Activated naive CD4-positive, alpha-beta T cell treated with Interleukin-2 at 50 U/mL for 16 hours (primary cell): ENCODE data around the gene HRH3.
A peak's percentile ranks its signal among the peaks of the same experiment; 100 is the strongest.

Experiments used
- DNase-seq: peaks from one replicate; pipeline ENCODE4 v3.0.0-alpha.2; 2020

Gene HRH3

GRCh38 chr20:62197311-62197710 lies 22.8 kb downstream of the HRH3 start:
- no peak for DNase-seq

GRCh38 chr20:62196286-62196685 lies 23.8 kb downstream of the HRH3 start:
- DNase-seq, result no peak

GRCh38 chr20:62195736-62196135 lies 24.3 kb downstream of the HRH3 start:
- DNase-seq, result no peak

- DNase-seq, result no peak
These were observed 25.0 kb downstream of the HRH3 start for GRCh38 chr20:62195075-62195405.

- no peak for DNase-seq
These were observed 26.7 kb downstream of the HRH3 start for GRCh38 chr20:62193079-62194025.

- no peak for DNase-seq
These were observed 27.4 kb downstream of the HRH3 start for GRCh38 chr20:62192635-62193034.

GRCh38 chr20:62191781-62192559 lies 28.1 kb downstream of the HRH3 start:
- DNase-seq, result no peak

- DNase-seq, result no peak
These were observed 29.3 kb downstream of the HRH3 start for GRCh38 chr20:62190639-62191411.

- no peak for DNase-seq
These were observed 32.9 kb downstream of the HRH3 start for GRCh38 chr20:62186887-62187866.

- DNase-seq, result no peak
These were observed 34.0 kb downstream of the HRH3 start for GRCh38 chr20:62186096-62186426.

GRCh38 chr20:62183426-62184142 lies 36.5 kb downstream of the HRH3 start:
- no peak for DNase-seq

GRCh38 chr20:62182469-62183425 lies 37.3 kb downstream of the HRH3 start, which contains the start of gene MTG2:
TSS of gene MTG2 (plus strand) at chr20:62183028. CDS start at chr20:62193421, 10,393 bp downstream.
- DNase-seq, result peak; percentile 94

- DNase-seq, result no peak
These were observed 38.3 kb downstream of the HRH3 start for GRCh38 chr20:62181808-62182207.

- no peak for DNase-seq
These were observed 40.9 kb downstream of the HRH3 start for GRCh38 chr20:62179162-62179504.

GRCh38 chr20:62178316-62179161 lies 41.5 kb downstream of the HRH3 start:
- no peak for DNase-seq

GRCh38 chr20:62177307-62177706 lies 42.8 kb downstream of the HRH3 start:
- DNase-seq, result no peak

- no peak for DNase-seq
These were observed 43.2 kb downstream of the HRH3 start for GRCh38 chr20:62176866-62177265.

GRCh38 chr20:62175711-62176110 lies 44.4 kb downstream of the HRH3 start:
- no peak for DNase-seq
